Stimulated activated CD8-positive, alpha-beta memory T cell treated with anti-CD3 and anti-CD28 coated beads, Interleukin-15, amount 100 ng/mL, for 24 hours (primary cell): ENCODE measurements around the gene KCNG2.

Experiments
- DNase-seq: peaks from one replicate; pipeline ENCODE4 v3.0.0-alpha.2; 2020; ENCODE audit warnings: low read depth

KCNG2 gene

GRCh38 chr18:79911344-79912270, 113.9 kb downstream of the KCNG2 start:
- DNase-seq, result no peak

- no peak for DNase-seq
Observed at GRCh38 chr18:79912409-79912991, 114.8 kb downstream of the KCNG2 start.

GRCh38 chr18:79912994-79913831, 115.5 kb downstream of the KCNG2 start:
- DNase-seq, result no peak

DNA sequence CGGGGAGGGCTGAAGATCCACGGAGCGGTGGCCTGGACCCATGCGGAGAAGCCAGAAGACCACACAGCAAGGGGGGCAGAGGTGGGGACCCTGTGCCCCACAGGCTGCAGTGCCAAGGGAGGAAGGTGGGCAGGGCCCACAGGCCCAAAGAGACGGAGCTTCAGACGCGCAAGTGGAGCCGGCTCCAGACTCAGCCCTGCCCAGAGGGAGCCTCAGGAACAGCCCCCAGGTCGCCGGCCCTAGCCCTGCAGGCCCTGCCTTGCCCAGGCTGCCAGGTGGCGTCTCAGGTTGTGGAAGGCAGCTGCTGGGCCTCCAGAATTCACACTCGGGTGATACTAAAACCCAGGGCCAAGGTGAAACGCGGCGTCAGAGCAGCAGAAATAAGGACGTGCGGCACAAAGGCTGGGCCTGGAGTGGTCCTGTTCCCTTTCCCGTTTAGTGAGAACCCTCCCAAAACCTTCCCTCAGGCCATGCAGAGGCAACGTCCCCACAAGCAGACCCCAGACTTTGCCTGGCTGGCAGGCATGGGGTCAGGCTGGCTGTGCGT, 116.9 kb downstream of the KCNG2 start:
- no peak for DNase-seq

DNA sequence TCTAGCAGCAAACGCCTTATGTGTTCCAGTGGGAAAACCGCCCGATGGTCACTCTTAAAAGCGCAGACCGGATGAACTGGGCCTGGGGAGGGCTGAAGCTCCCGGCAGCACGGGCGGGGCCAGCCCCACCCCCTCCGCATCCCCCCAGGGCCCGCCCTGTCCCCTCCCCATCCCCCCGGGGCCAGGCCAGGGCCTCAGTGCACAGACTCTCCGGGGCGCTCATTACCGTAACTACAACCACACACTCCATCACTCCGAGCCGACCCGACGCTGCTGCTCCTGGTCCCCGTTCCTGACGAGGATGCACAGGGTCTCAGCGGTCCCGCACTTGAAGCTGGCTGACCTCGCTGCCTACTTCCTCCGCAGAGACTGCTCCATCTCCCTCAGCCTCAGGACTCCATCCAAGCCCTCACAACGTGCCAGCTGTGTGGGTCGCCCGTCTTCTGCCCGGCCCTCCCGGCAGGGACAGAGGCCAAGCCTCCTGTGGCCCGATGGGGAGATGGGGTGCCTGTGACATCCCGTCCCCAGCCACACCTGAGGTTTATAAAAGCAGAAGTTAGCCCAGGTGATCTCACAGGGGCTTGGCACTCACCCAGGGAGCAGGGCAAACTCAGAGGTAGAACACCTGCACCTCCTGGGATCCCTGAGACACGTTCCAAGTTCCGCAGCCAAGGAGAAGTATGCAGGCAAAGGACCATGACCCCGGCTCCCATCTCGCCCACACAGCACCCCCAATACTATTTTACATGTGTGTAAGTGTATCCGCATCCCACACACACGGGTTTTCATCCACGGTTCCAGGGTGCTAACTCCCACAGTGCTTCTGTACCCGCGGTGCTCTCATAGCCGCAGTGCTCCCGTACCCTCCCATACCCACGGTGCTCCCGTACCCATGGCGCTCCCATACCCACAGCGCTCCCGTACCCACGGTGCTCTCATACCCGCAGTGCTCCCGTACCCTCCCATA, 117.7 kb downstream of the KCNG2 start:
- no peak for DNase-seq

DNA sequence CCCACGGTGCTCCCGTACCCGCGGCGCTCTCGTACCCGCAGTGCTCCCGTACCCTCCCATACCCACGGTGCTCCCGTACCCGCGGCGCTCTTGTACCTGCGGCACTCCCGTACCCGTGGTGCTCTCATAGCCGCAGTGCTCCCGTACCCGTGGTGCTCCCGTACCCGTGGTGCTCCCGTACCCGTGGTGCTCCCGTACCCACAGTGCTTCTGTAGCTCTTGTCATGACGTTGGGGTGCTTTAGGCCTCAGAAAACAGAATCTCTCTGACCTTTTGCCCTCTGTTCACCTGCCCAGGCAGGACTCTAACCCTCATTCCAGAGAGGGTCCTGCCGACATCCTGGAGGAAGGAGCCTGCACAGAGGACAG, 118.4 kb downstream of the KCNG2 start:
- no peak for DNase-seq

DNA sequence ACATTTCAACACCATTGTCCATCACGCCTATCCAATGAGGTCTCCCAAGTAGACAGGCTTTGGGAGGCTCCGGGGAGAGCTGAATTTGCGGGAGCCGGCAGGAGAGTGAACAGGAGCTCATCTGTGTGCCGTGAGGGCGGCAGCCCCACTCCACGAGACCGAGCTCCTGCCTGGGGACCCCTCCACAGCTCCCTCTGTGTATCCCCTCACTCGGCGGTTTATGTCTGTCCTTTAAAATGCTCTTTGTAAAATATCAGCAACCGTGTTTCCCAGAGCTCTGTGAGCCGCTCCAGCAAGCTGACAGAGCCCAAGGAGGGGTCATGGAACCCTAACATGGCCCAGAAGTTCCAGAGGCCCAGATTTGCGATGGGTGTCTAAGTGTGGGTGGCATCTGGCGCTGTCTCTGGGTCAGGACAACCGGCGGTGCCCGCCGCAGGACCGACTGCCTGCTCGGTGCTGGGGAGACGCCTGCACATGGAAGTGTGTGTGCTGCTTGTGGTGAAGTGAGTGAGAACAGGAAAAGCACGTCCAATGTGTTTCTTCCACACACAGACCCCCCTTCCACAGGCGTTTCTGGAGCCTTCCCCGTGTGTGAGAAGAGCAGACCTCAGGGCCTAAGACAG, 118.9 kb downstream of the KCNG2 start:
- DNase-seq, result no peak

GRCh38 chr18:79917169-79917852, 119.6 kb downstream of the KCNG2 start:
- no peak for DNase-seq

DNA sequence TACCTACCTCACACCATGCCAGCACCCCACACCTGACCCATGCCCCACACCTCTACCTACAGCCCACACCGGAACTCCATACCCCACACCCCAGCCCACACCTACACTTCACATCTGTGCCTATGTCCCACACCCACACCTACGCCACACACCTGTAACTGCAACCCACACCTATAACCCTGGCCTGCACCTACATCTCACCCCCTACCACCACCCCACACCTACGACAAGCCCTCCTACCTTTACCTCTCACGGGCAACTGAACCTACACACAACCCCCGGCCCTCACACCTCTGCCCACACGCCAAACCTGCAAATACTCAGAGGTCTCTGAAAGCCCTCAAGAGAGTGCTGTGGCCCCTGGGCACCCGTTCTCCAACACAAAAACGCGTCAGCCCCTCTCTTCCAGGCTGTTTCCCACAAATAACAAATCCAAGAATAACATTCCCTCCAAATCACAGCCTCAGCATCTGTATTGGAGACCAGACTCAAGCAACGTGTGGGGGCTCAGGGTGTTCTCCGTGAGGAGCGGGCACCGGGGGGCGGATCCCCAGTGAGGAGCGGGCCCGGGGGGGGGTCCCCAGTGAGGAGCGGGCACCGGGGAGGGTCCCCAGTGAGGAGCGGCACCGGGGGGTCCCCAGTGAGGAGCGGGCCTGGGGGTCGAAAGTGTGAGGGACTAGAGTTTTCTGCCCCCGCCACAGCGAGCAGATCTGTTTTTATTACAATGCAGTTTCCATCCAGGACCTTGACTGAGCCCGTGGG, 120.3 kb downstream of the KCNG2 start:
- no peak for DNase-seq

DNA sequence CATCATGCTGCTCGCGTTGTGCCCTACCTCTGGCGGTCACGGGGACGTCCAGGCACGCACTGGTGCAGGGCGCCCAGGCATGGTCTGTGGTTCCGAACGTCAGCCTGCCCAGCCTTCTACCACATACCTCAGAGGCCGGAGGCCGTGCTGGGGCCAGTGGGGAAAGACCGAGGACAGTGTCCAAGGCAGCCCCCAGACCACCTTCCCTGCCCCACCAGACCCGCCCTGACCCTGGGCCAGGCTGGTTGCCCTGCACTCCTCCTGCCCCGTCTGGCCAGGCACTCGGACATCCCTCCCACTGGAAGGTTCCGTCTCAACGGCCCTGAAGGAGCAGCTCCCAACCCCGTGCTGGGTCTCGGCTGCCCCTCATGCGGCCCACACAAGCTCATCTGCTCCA, 120.9 kb downstream of the KCNG2 start:
- DNase-seq, result no peak

DNA sequence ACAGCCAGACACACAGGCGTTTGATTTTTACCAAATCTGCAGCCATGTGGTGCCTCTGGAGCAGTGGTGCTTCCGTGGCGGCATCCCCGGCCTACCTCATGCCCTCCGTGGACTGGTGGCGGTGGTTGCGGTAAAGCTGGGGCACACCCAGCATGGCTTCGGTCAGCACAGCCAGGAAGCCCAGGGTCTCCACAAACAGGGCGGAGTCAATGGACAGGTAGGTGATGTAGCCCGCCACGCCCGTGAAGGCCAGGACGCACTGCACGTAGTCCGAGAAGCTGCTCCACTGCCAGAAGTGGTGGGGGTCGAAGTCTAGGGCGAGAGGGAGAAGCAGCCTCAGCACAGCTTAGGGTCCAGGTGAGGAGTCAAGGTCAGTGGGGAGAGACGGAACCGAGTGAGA, 121.4 kb downstream of the KCNG2 start:
- DNase-seq, result no peak

- DNase-seq, result no peak
Observed at GRCh38 chr18:79921984-79922965, 124.5 kb downstream of the KCNG2 start.

GRCh38 chr18:79922971-79923411, 125.3 kb downstream of the KCNG2 start:
- DNase-seq, result no peak

DNA sequence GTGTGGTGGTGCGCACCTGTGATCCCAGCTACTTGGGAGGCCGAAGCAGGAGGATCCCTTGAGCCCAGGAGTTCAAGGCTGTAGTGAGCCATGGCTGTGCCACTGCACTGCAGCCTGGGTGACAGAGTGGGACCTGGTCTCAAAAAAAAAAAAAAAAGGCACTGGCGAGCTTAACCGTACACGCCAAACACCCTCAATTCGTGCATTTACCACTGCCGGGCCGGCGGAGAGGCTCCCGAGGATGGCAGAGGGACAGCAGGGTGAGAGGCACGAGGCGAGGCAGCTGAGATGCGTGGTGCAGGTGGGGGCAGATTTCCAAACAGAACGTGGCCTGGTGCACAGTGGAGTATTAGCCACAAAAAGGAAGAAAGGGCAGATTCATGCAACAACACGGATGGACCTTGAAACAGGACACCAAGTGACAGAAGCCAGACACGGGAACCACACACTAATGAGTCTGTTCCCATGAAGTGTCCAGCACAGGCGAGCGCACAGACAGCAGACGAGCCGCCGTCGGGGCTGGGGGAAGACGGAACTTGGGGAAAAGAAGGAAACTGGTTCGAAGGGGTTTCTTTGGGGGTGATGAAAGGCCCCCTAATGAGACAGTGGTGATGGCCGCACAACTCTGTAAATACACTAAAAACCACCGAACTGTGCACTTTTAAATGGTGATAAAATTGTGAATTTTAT, 126.3 kb downstream of the KCNG2 start:
- DNase-seq, result no peak

DNA sequence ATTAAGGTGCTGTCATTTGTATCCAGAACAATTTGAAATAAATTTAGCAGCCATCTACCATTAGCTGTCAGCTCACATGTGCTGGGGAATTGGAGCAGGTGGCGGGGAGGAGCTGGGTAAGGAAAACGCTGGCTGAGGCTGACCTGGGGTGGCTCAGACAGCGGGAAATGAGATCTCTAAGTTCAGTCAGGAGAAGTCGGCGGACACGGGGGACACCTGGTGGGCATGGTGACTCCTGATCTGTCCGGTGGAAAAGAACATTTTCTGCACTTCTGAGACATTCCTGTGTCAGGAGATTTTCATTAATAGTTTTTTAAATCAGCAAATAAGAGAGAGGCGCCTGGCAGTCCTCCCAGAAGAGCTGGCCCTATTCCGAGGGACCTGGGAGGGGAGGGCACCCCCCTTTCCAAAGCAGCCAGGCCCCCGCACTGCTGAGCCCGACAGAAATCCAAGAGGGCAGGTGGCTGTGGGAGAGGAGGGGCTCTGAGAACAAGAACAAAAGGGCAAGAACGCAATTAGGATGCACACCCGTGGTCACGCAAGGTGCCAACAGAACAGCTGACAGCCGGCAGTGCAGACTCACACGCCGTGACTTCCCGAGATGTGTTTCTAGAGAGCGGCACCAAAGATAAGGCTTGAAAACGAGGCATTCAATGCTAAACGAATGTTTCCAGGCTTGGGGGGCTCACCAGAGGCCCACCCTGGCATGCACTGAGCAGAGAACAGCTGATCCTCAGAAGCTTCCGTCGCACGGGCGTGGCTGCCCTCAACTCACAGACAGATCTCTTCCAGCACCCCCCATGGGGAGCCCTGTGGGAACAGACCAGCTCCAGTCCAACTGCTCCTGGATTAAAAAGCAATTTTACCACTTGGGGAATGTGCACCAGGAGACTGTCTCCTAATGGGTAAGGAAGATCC, 127.3 kb downstream of the KCNG2 start:
- no peak for DNase-seq

GRCh38 chr18:79926306-79926705, 128.6 kb downstream of the KCNG2 start:
- no peak for DNase-seq
